ENCODE measurements around the gene MBTPS1.

The MBTPS1 gene

GRCh38 chr16:84098939-84099338, 17.8 kb downstream of the MBTPS1 start:
- no peak for DNase-seq (ENCODE audit: low spot score)

- no peak for DNase-seq (ENCODE audit: low spot score)
Observed at GRCh38 chr16:84096447-84097005, 20.2 kb downstream of the MBTPS1 start.

GRCh38 chr16:84095466-84095865, 21.3 kb downstream of the MBTPS1 start:
- DNase-seq (ENCODE audit: low spot score) = no peak

GRCh38 chr16:84093879-84094270, 22.9 kb downstream of the MBTPS1 start:
- no peak for DNase-seq (ENCODE audit: low spot score)

- DNase-seq (ENCODE audit: low spot score) = no peak
Observed at GRCh38 chr16:84093120-84093878, 23.4 kb downstream of the MBTPS1 start.

- no peak for DNase-seq (ENCODE audit: low spot score)
Observed at GRCh38 chr16:84091460-84091859, 25.3 kb downstream of the MBTPS1 start.

- DNase-seq (ENCODE audit: low spot score) = no peak
Observed at GRCh38 chr16:84090211-84090610, 26.5 kb downstream of the MBTPS1 start.

- peak; percentile 33 for DNase-seq (ENCODE audit: low spot score)
Observed at GRCh38 chr16:84088695-84089395, 27.9 kb downstream of the MBTPS1 start.

GRCh38 chr16:84087466-84088151, 29.1 kb downstream of the MBTPS1 start:
- DNase-seq (ENCODE audit: low spot score) = no peak

GRCh38 chr16:84087001-84087400, 29.7 kb downstream of the MBTPS1 start:
- no peak for DNase-seq (ENCODE audit: low spot score)

- no peak for DNase-seq (ENCODE audit: low spot score)
Observed at GRCh38 chr16:84086341-84086740, 30.4 kb downstream of the MBTPS1 start.

- DNase-seq (ENCODE audit: low spot score) = no peak
Observed at GRCh38 chr16:84085773-84086172, 31.0 kb downstream of the MBTPS1 start.

- DNase-seq (ENCODE audit: low spot score) = no peak
Observed at GRCh38 chr16:84085271-84085667, 31.5 kb downstream of the MBTPS1 start.

GRCh38 chr16:84084570-84085270, 32.0 kb downstream of the MBTPS1 start:
- peak; percentile 73 for DNase-seq (ENCODE audit: low spot score)

- no peak for DNase-seq (ENCODE audit: low spot score)
Observed at GRCh38 chr16:84082835-84083569, 33.7 kb downstream of the MBTPS1 start.

- no peak for DNase-seq (ENCODE audit: low spot score)
Observed at GRCh38 chr16:84082110-84082509, 34.6 kb downstream of the MBTPS1 start.

- no peak for DNase-seq (ENCODE audit: low spot score)
Observed at GRCh38 chr16:84081446-84081989, 35.2 kb downstream of the MBTPS1 start.

- no peak for DNase-seq (ENCODE audit: low spot score)
Observed at GRCh38 chr16:84080813-84081212, 35.9 kb downstream of the MBTPS1 start.

- no peak for DNase-seq (ENCODE audit: low spot score)
Observed at GRCh38 chr16:84080378-84080777, 36.4 kb downstream of the MBTPS1 start.

- DNase-seq (ENCODE audit: low spot score) = no peak
Observed at GRCh38 chr16:84079664-84080063, 37.1 kb downstream of the MBTPS1 start.

- DNase-seq (ENCODE audit: low spot score) = no peak
Observed at GRCh38 chr16:84075376-84075775, 41.4 kb downstream of the MBTPS1 start.

Measured in CD4-positive, alpha-beta T cell treated with Interleukin-2 at 100 ng/mL for 4 hours (primary cell).